ACC112 (cell line): ENCODE results near the gene CTDSPL2.

Source experiments
- H2AFZ ChIP-seq: fragments of 200-600 bp; sonication (generic); one replicate; pipeline ENCODE4 v1.6.0; 2017; ENCODE audit warnings: antibody characterized with exemption, low read length; ENCODE audit not compliant: unreplicated experiment
- H3K27ac ChIP-seq: fragments of 200-600 bp; sonication (generic); 2 replicates; pipeline ENCODE4 v1.5.1; 2014; ENCODE audit warnings: low read depth, mild to moderate bottlenecking, antibody characterized with exemption, low read length, moderate library complexity
- H3K27me3 ChIP-seq: fragments of 200-600 bp; sonication (generic); 2 replicates; pipeline ENCODE4 v1.6.1; 2014; ENCODE audit warnings: mild to moderate bottlenecking, antibody characterized with exemption, low read length, moderate library complexity, mixed read lengths; ENCODE audit not compliant: insufficient read depth
- H3K36me3 ChIP-seq: fragments of 200-600 bp; sonication (generic); 2 replicates; pipeline ENCODE4 v1.6.1; 2016; ENCODE audit warnings: mild to moderate bottlenecking, antibody characterized with exemption, low read length, moderate library complexity, mixed read lengths; ENCODE audit not compliant: insufficient read depth
- H3K4me1 ChIP-seq: fragments of 200-600 bp; sonication (generic); one replicate; pipeline ENCODE4 v1.6.1; 2016; ENCODE audit warnings: low read length, mixed read lengths; ENCODE audit not compliant: insufficient read depth, unreplicated experiment, control insufficient read depth
- H3K4me3 ChIP-seq: fragments of 200-600 bp; sonication (generic); 2 replicates; pipeline ENCODE4 v1.5.1; 2014; ENCODE audit warnings: mild to moderate bottlenecking, low read depth, low read length
- H3K79me2 ChIP-seq: fragments of 200-600 bp; sonication (generic); one replicate; pipeline ENCODE4 v1.6.0; 2016; ENCODE audit warnings: low read length; ENCODE audit not compliant: control insufficient read depth, unreplicated experiment, insufficient read depth

The CTDSPL2 gene

GRCh38 chr15:44565387-44566154, 138.1 kb downstream of the CTDSPL2 start:
- Histone ChIP-seq H3K36me3 (peaks cover 32% of the 10 kb centered on the region), H3K4me1 (no peaks in the 10 kb centered on the region), H3K27me3 (no peaks in the 10 kb centered on the region), H3K4me3 (no peak overlapping the region), H2AFZ (no peak overlapping the region), H3K27ac (no peak overlapping the region), H3K79me2 (no peaks in the 10 kb centered on the region)

- Histone ChIP-seq H3K36me3 (peaks cover 35% of the 10 kb centered on the region), H3K4me1 (no peaks in the 10 kb centered on the region), H3K27ac (no peak overlapping the region), H3K4me3 (no peak overlapping the region), H3K27me3 (no peaks in the 10 kb centered on the region), H3K79me2 (no peaks in the 10 kb centered on the region), H2AFZ (no peak overlapping the region)
Measured at GRCh38 chr15:44566155-44566540, 138.7 kb downstream of the CTDSPL2 start.

- H3K36me3 ChIP-seq: peaks cover 27% of the 10 kb centered on the region
Measured at GRCh38 chr15:44568338-44568737, 140.9 kb downstream of the CTDSPL2 start.

GRCh38 chr15:44569316-44569715, 141.9 kb downstream of the CTDSPL2 start:
- peaks cover 21% of the 10 kb centered on the region for H3K36me3 ChIP-seq
- no peak overlapping the region for H2AFZ ChIP-seq
- H3K27me3 ChIP-seq: no peaks in the 10 kb centered on the region
- no peak overlapping the region for H3K4me3 ChIP-seq
- no peaks in the 10 kb centered on the region for H3K4me1 ChIP-seq
- no peaks in the 10 kb centered on the region for H3K79me2 ChIP-seq
- no peak overlapping the region for H3K27ac ChIP-seq

More at GRCh38 chr15:44568338-44568737, 140.9 kb downstream of the CTDSPL2 start:
- Histone ChIP-seq H2AFZ (no peak overlapping the region), H3K27me3 (no peaks in the 10 kb centered on the region), H3K4me3 (no peak overlapping the region), H3K4me1 (no peaks in the 10 kb centered on the region), H3K79me2 (no peaks in the 10 kb centered on the region), H3K27ac (no peak overlapping the region)

GRCh38 chr15:44570361-44570760, 142.9 kb downstream of the CTDSPL2 start:
- Histone ChIP-seq H3K4me3 (no peak overlapping the region), H3K27ac (no peak overlapping the region), H3K4me1 (no peaks in the 10 kb centered on the region), H2AFZ (no peak overlapping the region), H3K79me2 (no peaks in the 10 kb centered on the region), H3K27me3 (no peaks in the 10 kb centered on the region), H3K36me3 (peaks cover 11% of the 10 kb centered on the region)

- no peaks in the 10 kb centered on the region for H3K27me3 ChIP-seq
- no peaks in the 10 kb centered on the region for H3K79me2 ChIP-seq
- H2AFZ ChIP-seq: no peak overlapping the region
- H3K4me1 ChIP-seq: no peaks in the 10 kb centered on the region
- H3K36me3 ChIP-seq: 0 out of 2 replicates have a peak, but pooled peaks cover 5% of the 10 kb centered on the region
- H3K27ac ChIP-seq: no peak overlapping the region
- H3K4me3 ChIP-seq: no peak overlapping the region
Measured at GRCh38 chr15:44573386-44573785, 146.0 kb downstream of the CTDSPL2 start.

- no peak overlapping the region for H2AFZ ChIP-seq
- no peaks in the 10 kb centered on the region for H3K27me3 ChIP-seq
- 0 out of 2 replicates have a peak, but pooled peaks cover 5% of the 10 kb centered on the region for H3K36me3 ChIP-seq
- H3K4me1 ChIP-seq: no peaks in the 10 kb centered on the region
- H3K27ac ChIP-seq: no peak overlapping the region
- no peak overlapping the region for H3K4me3 ChIP-seq
- H3K79me2 ChIP-seq: no peaks in the 10 kb centered on the region
Measured at GRCh38 chr15:44574734-44575133, 147.3 kb downstream of the CTDSPL2 start.
